HG02840 (cell line): ENCODE data around the gene FAN1.

Experiments
- ATAC-seq: cut with Tn5 transposase; IDR thresholded peaks from one replicate; pipeline ENCODE4 v1.9.1; 2021; ENCODE audit warnings: mild to moderate bottlenecking, moderate library complexity, moderate number of reproducible peaks; ENCODE audit not compliant: unreplicated experiment, low FRiP score

Gene FAN1

DNA sequence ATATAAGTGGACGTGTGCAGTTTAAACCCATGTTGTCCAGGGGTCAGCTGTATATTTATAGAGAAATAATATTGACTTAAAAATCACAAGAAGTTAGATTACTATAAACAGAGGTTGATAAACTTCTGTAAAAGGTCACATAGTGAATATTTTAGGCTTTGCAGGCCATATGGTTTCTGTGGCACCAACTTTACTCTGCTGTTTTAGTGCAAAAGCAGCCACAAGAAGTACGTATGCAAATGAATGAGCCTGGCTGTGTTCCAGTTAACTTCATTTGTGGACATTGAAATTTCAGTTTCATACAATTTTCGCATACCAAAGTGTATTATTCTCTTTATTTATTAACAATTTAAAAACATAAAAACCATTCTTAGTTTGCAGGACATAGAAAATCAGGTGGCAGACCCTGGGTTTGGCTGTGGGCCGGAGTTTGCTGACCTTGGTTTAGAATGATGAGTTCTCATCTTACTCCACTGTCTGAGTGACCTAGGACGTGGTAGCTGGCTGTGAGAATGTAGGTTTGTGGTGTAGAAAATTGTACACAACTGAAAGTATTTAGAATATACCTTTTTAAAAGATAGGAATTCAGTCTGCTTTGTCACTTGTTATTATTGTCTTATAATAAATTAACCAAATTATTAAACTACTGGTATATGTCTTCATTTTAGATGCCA is 16.3 kb downstream of the FAN1 start:
- no peak for ATAC-seq

GRCh38 chr15:30921106-30921505 is 17.4 kb downstream of the FAN1 start:
- no peak for ATAC-seq

DNA sequence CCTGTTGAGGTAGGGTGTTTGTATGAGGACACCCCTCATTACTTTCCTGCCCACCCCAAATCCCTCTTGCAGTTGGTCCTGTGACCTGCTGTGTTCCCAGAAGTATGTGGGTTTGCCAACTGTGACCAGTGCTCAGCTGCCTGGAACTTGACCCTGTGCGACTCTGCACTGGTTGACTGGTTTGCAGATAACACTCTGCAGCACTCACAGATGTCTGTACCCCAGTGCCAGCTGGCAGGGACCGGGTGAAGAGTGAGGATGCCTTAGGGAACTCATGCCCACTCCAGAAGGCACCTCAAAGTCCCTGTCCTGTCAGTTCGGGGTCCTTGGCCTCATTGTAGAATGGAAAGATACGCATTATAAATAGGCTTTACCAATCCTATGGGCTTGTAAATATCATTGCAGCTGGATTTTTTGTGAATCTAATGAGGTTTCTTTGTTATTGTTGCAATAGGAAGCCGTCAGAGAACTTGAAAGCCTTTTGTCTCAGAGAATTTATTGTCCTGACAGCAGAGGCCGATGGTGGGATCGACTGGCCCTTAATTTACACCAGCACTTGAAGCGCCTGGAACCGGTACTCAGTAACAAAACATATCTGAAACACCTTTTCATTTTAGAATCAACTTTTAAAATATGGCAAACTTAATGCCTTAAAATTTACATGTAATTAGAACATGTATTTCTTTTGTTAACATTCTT is 18.2 kb downstream of the FAN1 start:
- ATAC-seq, result no peak

- no peak for ATAC-seq
Observed at GRCh38 chr15:30922480-30923311, 19.0 kb downstream of the FAN1 start.

GRCh38 chr15:30923429-30923828 is 19.7 kb downstream of the FAN1 start:
- no peak for ATAC-seq

- no peak for ATAC-seq
Observed at GRCh38 chr15:30924353-30924752, 20.6 kb downstream of the FAN1 start.

DNA sequence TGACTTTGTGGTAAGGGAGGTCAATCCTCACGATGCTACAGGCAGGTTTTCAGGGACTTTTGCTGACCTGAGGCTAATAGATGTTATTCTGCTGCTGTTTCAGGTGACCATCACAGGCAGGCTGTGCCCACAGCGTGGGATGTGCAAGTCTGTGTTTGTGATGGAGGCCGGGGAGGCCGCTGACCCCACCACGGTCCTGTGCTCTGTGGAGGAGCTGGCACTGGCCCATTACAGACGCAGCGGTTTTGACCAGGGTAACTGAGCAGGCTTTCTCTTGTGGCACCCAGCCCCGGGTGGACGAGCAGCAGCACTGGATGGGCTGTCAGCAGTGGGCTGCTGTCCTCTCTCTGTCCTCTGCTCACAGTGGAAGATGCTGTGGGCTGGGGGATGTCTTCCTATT is 22.0 kb downstream of the FAN1 start:
- ATAC-seq, result no peak

- no peak for ATAC-seq
Observed at GRCh38 chr15:30926161-30926560, 22.4 kb downstream of the FAN1 start.

GRCh38 chr15:30927148-30927761 is 23.5 kb downstream of the FAN1 start:
- no peak for ATAC-seq

DNA sequence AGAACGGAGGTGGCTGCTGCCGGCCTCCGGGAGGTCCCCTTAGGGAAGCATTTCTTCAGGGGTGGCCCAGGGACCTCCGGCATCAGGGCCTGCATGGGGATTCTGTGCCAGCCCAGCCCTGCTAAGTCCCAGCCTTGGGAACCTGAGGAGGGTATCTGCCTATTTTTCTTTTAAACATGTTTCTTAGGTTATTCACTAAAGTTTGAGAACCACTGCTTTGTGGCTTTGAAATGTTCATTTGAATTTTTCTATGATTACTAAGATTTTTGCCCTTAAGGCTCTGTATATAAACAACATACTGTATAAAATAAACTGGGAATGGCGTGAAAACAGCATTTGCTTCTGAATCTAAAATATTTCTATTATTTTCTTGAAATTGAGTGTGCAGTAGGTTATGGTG is 24.4 kb downstream of the FAN1 start:
- no peak for ATAC-seq

- ATAC-seq, result no peak
Observed at GRCh38 chr15:30929064-30929669, 25.5 kb downstream of the FAN1 start.

- ATAC-seq, result no peak
Observed at GRCh38 chr15:30929982-30930381, 26.3 kb downstream of the FAN1 start.

GRCh38 chr15:30930422-30930821 is 26.7 kb downstream of the FAN1 start:
- no peak for ATAC-seq

DNA sequence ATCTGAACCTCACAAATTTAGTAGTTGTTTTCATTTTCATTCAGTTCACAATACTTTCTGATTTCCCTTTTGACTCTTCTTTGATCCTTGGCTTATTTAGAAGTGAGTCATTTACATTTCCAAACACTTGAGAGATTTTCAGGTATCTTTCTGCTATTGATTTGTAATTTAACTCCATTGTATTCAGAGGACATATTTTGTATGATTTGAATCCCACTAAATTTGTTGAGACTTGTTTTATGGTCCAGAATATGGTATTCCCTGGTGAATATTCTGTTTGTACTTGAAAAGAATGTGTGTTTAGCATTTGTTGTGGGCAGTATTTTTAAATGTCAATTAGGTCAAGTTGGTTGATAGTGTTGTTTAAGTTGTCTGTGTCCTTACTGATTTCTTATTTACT is 29.6 kb downstream of the FAN1 start:
- no peak for ATAC-seq

GRCh38 chr15:30939161-30939560 is 35.4 kb downstream of the FAN1 start:
- ATAC-seq, result no peak

DNA sequence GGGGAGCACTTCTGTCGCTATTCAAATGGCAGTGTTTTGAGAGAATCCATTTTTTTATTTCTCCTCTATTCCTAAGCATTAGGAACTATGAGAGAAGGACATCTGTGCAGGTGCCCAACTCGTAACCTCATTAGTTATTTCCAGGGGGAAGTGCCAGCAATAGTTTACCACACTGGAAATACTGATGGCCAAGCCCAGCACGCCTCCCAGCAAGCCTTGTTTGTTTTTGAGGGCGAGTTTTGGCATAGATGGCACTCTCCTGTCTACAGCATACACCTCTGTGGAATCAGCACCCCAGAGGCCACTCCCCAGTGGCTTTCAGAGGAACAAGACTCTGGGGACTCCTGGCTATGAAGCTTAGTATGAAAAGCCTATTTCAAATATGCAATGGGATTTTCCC is 36.6 kb downstream of the FAN1 start:
- no peak for ATAC-seq

- ATAC-seq, result no peak
Observed at GRCh38 chr15:30941520-30941919, 37.8 kb downstream of the FAN1 start.

- ATAC-seq, result no peak
Observed at GRCh38 chr15:30943654-30944335, 40.1 kb downstream of the FAN1 start.

DNA sequence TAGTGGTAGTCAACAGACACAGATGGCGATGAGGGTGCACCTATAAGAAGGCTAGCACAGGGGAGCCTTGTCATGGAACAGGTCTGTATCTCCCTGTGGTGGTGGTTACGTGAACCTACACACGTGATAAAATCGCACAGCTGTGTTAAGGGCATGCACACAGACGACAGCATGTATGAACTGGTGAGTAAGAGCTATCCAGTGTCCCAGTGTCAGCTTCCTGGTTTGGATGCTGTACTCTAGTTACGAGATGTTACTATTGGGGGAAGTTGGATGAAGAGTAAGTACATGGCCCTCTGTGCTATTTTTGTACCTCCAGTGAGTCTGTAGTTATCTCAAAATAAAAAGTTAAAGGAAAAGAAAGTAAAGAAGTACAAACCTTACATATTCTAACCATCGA is 49.5 kb downstream of the FAN1 start:
- ATAC-seq, result no peak

DNA sequence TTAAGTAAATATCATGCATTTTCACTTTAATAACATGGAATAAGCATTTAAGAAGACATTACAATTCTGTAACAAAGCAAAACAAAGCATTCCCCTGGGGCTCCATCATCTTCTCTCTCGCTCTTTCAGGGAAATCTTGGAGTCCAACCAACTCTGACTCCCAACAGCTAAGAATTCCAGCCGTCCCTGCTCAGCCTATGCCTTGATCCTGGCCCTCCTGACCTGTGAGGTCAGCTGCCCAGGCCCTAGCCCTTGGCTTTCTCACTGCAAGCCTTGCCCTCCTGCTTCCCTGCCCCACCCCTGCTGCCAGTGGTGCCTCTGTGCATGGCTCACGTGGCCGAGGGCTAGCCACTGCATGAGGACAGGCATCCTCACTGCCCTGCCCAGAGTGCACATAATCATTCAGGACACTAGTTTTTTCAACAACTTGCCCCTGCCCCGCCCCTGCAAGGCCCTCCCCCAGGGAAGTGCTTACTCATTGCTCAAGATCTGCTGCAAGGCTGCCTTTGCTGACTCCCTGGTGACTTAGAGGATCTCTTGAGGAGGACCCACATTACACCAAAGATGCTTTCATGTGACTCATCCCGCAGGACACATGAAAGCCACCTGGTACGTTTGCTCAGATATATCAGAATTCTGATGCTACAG is 50.1 kb downstream of the FAN1 start:
- no peak for ATAC-seq
